Brain microvascular endothelial cell (primary cell): ENCODE results near the gene SCGB2A2.

Source experiments
- DNase-seq: peaks from one replicate; pipeline ENCODE4 v3.0.0-alpha.2; 2020
- H3K27ac ChIP-seq: fragments of 250-450 bp; sonication (Bioruptor Pico); 2 replicates; pipeline ENCODE4 v1.5.1; 2020; ENCODE audit warnings: mild to moderate bottlenecking, moderate library complexity
- H3K27me3 ChIP-seq: fragments of 250-450 bp; sonication (Bioruptor Pico); replicated peaks from 2 replicates; pipeline ENCODE4 v1.5.1; 2020; ENCODE audit warnings: mild to moderate bottlenecking
- H3K36me3 ChIP-seq: fragments of 250-450 bp; sonication (Bioruptor Pico); replicated peaks from 2 replicates; pipeline ENCODE4 v1.5.1; 2020; ENCODE audit warnings: mild to moderate bottlenecking
- H3K4me3 ChIP-seq: 2 replicates; pipeline ENCODE4 v1.5.1; 2011; ENCODE audit warnings: low read depth, mild to moderate bottlenecking, control low read depth, low read length, moderate library complexity
- in situ Hi-C: cut with HindIII; loops from 2 replicates; pipeline ENCODE4 v1.10.0; 2017; ENCODE audit warnings: low sequenced_read_pairs, low pct_ligation_motif_present
- TF ChIP-seq, protein P1 (sequence below): IDR thresholded peaks from 2 replicates; pipeline ENCODE4 v1.5.1; 2011; ENCODE audit warnings: low read depth, mild to moderate bottlenecking, moderate library complexity, low read length, control low read depth, inconsistent platforms; ENCODE audit errors: missing control alignments

Gene SCGB2A2

GRCh38 chr11:62238151-62238550 is 31.8 kb upstream of the SCGB2A2 start:
- in situ Hi-C loops, result no loop called here
- H3K27me3 ChIP-seq, result no peaks in the 10 kb centered on the region
- H3K36me3 ChIP-seq, result no peaks in the 10 kb centered on the region
- DNase-seq, result no peak
- H3K27ac ChIP-seq, result no peak overlapping the region
- H3K4me3 ChIP-seq, result no peak overlapping the region
- TF ChIP-seq, protein P1, sequence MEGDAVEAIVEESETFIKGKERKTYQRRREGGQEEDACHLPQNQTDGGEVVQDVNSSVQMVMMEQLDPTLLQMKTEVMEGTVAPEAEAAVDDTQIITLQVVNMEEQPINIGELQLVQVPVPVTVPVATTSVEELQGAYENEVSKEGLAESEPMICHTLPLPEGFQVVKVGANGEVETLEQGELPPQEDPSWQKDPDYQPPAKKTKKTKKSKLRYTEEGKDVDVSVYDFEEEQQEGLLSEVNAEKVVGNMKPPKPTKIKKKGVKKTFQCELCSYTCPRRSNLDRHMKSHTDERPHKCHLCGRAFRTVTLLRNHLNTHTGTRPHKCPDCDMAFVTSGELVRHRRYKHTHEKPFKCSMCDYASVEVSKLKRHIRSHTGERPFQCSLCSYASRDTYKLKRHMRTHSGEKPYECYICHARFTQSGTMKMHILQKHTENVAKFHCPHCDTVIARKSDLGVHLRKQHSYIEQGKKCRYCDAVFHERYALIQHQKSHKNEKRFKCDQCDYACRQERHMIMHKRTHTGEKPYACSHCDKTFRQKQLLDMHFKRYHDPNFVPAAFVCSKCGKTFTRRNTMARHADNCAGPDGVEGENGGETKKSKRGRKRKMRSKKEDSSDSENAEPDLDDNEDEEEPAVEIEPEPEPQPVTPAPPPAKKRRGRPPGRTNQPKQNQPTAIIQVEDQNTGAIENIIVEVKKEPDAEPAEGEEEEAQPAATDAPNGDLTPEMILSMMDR, result no peak

GRCh38 chr11:62241095-62241494 is 28.9 kb upstream of the SCGB2A2 start:
- H3K36me3 ChIP-seq, result no peaks in the 10 kb centered on the region
- DNase-seq, result no peak
- in situ Hi-C loops, result no loop called here
- no peak overlapping the region for H3K4me3 ChIP-seq
- TF ChIP-seq, protein P1, result no peak
- H3K27ac ChIP-seq, result no peak overlapping the region
- H3K27me3 ChIP-seq, result no peaks in the 10 kb centered on the region

GRCh38 chr11:62242021-62242420 is 27.9 kb upstream of the SCGB2A2 start, which contains the start of gene SCGB1D2:
TSS of gene SCGB1D2 (plus strand) at chr11:62242239. CDS start at chr11:62242308, 69 bp downstream.
- Histone ChIP-seq H3K27me3 (no peaks in the 10 kb centered on the region), H3K36me3 (no peaks in the 10 kb centered on the region), H3K27ac (no peak within 1 kb of the TSS), H3K4me3 (no peak within 1 kb of the TSS)
- DNase-seq, result no peak
- TF ChIP-seq, protein P1, result no peak
- in situ Hi-C loops, result no loop called here

DNA sequence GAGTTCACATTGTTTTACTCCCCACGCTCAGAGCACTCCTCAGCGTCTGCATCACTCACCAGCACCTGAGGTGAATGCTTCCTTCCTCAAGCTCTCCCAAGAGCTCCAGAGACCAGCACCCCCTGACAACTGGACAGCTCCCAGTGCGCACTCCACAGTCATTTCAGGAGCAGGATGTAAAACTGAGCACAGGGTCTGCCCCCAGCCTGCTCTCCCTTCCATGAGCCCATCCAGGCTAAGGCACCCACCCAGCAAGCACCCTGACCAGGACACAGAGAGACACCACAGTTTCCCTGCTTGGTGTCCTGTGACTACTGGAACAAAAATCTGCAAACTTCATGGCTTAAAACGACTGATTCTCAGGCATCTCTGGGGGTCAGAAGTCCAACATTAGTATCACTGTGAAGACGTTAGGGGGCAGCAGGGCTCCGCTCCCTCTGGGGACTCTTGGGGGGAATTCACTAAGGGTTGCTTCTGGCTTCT is 24.6 kb upstream of the SCGB2A2 start:
- H3K27ac ChIP-seq, result no peak overlapping the region
- no peak overlapping the region for H3K4me3 ChIP-seq
- in situ Hi-C loops, result no loop called here
- DNase-seq, result peak; percentile 27
- no peaks in the 10 kb centered on the region for H3K27me3 ChIP-seq
- TF ChIP-seq, protein P1, result peak; percentile 46
- no peaks in the 10 kb centered on the region for H3K36me3 ChIP-seq

GRCh38 chr11:62251698-62252097 is 18.3 kb upstream of the SCGB2A2 start:
- Histone ChIP-seq H3K4me3 (no peak overlapping the region), H3K27me3 (no peaks in the 10 kb centered on the region), H3K27ac (no peak overlapping the region), H3K36me3 (no peaks in the 10 kb centered on the region)
- TF ChIP-seq, protein P1, result no peak
- DNase-seq, result no peak
- in situ Hi-C loops, result no loop called here

DNA sequence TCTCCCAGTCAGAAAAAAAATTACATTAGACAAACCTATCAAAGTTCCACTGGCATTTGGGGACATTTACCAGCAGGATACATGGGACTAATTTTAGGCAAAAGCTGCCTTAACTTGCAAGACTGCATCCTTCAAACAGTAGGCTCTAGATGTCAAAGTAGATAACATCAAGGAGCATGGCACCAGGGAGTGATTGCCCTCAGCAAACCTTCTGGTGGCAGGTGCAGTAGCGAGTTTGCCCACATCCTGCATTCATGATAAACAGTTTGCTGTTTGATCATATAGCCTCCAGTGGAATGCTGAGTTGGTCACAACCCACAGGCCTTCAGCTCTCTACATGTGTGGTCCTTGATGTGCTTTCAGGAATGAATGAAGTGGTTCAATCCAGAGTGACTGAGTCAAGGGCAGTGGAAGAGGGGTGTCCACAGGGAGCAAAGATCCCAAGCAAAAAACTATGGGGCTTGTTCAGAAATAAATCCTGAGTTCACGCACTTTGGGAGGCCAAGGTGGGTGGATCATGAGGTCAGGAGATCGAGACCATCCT is 15.9 kb upstream of the SCGB2A2 start:
- no peak overlapping the region for H3K4me3 ChIP-seq
- DNase-seq, result no peak
- in situ Hi-C loops, result no loop called here
- no peak overlapping the region for H3K27ac ChIP-seq
- TF ChIP-seq, protein P1, result no peak
- no peaks in the 10 kb centered on the region for H3K36me3 ChIP-seq
- no peaks in the 10 kb centered on the region for H3K27me3 ChIP-seq
